Measurements from ENCODE around the gene ZNF524.

DNA sequence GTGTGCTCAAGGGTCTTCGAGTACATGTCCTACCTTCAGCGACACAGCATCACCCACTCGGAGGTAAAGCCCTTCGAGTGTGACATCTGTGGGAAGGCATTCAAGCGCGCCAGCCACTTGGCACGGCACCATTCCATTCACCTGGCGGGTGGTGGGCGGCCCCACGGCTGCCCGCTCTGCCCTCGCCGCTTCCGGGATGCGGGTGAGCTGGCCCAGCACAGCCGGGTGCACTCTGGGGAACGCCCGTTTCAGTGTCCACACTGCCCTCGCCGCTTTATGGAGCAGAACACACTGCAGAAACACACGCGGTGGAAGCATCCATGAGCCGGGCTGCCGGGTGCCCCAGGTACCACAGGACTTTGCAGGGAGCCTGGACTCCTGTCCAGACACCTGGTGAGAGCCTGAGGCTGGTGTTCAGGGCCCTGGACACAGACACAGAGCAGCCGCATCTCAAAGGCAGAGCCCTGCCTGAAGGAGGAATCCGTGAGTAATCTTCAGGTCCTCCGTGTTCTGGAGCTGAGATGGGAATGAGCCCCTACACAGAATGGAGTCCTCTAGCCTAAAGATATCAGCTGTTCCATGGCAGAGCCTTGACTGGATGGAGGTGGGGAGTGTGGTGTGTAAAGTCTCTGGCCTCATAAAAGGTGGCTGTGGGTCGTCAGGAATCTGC, 44.9 kb downstream of the ZNF524 start:
- TF ChIP-seq BHLHE40 (IDR thresholded peaks at IDR 0.05; ENCODE audit: borderline replicate concordance) (no peak), L3MBTL2 (conservative IDR thresholded peaks at IDR 0.05) (no peak), FOXK2 (IDR thresholded peaks at IDR 0.05) (no peak), SP1 (IDR thresholded peaks at IDR 0.05) (no peak), LEF1 (IDR thresholded peaks at IDR 0.05; ENCODE audit: borderline replicate concordance) (no peak), FOXA1 (IDR thresholded peaks at IDR 0.05) (no peak), ZNF384 (IDR thresholded peaks at IDR 0.05) (no peak), PKNOX1 (IDR thresholded peaks at IDR 0.05) (no peak), CTBP1 (IDR thresholded peaks at IDR 0.05; ENCODE audit: borderline replicate concordance) (no peak), HDGF (IDR thresholded peaks at IDR 0.05; ENCODE audit: borderline replicate concordance) (no peak), FOXM1 (IDR thresholded peaks at IDR 0.05; ENCODE audit: borderline replicate concordance) (no peak)

Measured in HEK293T (cell line).